Large intestine (tissue), 3 donors: ENCODE results near the gene ATP11C. TPM values are rescaled to one million over a fixed set of nuclear protein-coding genes. Genes with fewer than 3 reads are reported as not detected.

ENCODE experiments used
- DNase-seq, 2 donors: peaks; one replicate each; pipeline versions ENCODE4 v3.0.0 to v3.0.0-alpha.2; 2013
- H3K27ac ChIP-seq: one replicate; pipeline ENCODE4 v1.5.1; 2013; ENCODE audit warnings: low read length
- H3K27me3 ChIP-seq: 2 replicates; pipeline ENCODE4 v1.6.1; 2013; ENCODE audit warnings: low read length; ENCODE audit not compliant: control insufficient read depth, insufficient read depth
- H3K36me3 ChIP-seq: 2 replicates; pipeline ENCODE4 v1.6.1; 2013; ENCODE audit warnings: low read length; ENCODE audit not compliant: control insufficient read depth, insufficient read depth
- H3K4me1 ChIP-seq: one replicate; pipeline ENCODE4 v1.6.1; 2013; ENCODE audit warnings: low read length; ENCODE audit not compliant: control insufficient read depth, insufficient read depth
- H3K4me3 ChIP-seq: one replicate; pipeline ENCODE4 v1.5.1; 2013; ENCODE audit warnings: low read length
- H3K9me3 ChIP-seq: one replicate; pipeline ENCODE4 v1.6.1; 2013; ENCODE audit warnings: mild to moderate bottlenecking, low read depth, low read length, moderate library complexity; ENCODE audit not compliant: control insufficient read depth
- WGBS: methylation state at CpG from one replicate; pipeline ENCODE4 v1.1.5; 2013; ENCODE audit warnings: low lambda C conversion rate; ENCODE audit not compliant: insufficient coverage; 5-methylcytosine and 5-hydroxymethylcytosine counted together
- polyA plus RNA-seq: library from polyadenylated mRNA; unstranded; fragments of 120-200 nt; gene quantifications from one replicate; pipeline ENCODE4 v1.2.1, GENCODE V29; 2013

ATP11C gene
- polyA plus RNA-seq, 1 donor: 15.4 TPM

DNA sequence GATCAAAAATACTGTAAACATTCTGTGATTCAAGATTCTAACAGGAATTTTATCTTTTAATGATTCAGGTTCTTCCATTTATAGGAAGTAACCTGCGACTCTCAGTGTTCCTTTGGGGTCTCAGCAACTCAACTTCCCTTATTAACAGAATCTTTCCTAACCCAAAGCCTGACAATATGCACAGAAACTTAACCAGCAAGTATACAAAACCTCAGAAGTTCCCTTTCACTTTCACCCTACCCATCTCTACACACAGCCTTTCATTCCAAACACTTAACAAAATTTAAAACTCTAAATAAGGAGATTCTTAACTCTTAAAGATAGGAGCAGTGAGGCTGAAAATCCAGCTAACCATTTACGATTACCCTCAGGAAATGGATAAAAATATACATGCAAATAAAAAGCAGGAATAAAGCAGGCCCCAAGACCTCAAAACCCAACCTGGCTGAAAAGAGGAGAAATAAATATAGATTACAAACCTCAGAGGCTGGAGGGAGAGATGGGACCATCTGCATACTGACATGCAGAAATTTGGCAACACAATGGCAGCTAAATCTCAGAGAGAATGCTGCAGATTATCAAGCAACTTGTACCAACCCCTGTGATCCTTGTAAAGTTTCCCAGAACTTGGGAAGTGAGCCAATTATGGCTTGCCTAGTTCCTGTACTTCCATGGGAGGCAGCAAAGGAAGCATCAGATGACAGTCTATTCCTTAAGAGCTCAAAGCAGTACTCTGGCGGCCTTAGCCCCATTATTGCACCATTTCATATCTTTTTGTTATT lies 101.0 kb downstream of the ATP11C start:
- WGBS: no CpG with 5 or more reads among the region's 3 CpGs
- Histone ChIP-seq H3K27ac (no peak overlapping the region), H3K9me3 (no peaks in the 10 kb centered on the region), H3K36me3 (no peaks in the 10 kb centered on the region), H3K4me1 (no peaks in the 10 kb centered on the region), H3K4me3 (no peak overlapping the region), H3K27me3 (no peaks in the 10 kb centered on the region)
- DNase-seq: peak in 1 of 2 donors; percentile 10

DNA sequence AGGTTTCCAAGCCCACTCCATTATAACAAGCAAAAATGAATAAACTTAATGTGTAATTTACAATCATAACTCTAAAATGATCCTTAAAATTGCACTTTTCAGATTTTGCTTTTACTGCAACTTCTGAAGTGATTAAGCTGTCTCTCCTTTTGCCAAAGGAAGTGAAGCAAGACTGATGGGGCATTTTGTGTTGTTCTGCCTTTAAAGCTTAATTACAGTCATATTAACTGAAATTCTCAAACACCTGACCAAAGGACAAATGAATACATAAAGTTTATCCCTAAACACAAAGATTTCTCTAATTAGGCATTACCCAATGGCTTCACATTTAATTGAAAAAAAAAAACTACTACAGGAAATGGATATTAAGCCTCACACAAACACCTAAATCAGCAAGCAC lies 101.8 kb downstream of the ATP11C start:
- no peaks in the 10 kb centered on the region for H3K4me1 ChIP-seq
- no peak overlapping the region for H3K4me3 ChIP-seq
- no peaks in the 10 kb centered on the region for H3K36me3 ChIP-seq
- H3K9me3 ChIP-seq: no peaks in the 10 kb centered on the region
- no peak overlapping the region for H3K27ac ChIP-seq
- H3K27me3 ChIP-seq: no peaks in the 10 kb centered on the region
- DNase-seq: no peak

DNA sequence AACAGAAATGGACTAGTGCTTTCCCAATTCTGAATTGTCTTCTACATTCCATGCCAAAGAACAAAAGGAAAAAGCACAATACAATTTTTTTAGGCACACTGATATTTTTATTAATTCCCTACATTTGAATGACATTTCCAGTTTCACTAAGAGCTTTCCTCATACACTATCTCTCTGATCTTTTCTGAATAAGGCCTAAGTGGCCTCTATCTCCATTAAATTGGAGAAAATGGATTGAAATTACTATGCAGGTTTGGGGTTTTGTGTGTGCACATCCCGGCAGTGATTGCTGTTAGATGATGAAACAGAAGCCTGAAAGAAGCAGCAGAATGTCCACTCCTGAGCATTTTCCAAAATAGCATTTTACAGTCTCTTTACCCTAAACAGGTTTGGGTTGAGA lies 104.0 kb downstream of the ATP11C start:
- H3K27me3 ChIP-seq: no peaks in the 10 kb centered on the region
- H3K4me1 ChIP-seq: no peaks in the 10 kb centered on the region
- H3K36me3 ChIP-seq: no peaks in the 10 kb centered on the region
- no CpG with 5 or more reads among the region's 1 CpG for WGBS
- no peak for DNase-seq
- H3K9me3 ChIP-seq: no peaks in the 10 kb centered on the region
- no peak overlapping the region for H3K27ac ChIP-seq
- no peak overlapping the region for H3K4me3 ChIP-seq

DNA sequence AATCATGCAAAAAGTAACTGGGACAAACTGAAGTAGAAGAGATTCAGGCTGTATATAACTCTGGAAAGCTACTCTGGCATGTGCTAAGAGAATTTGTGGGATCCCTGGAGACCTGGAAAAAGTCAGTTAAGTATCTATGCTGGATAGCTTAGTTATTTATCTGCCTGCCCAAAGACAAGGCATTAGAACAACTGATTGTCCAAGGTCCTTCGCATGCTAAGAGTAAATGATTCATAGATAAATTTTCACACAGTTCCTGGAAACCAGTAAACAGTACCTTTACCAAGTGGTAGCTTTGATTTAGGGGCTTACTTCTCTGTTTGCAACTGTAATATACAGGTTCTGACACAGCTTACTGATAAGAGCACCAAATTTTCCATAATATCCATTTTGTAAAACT lies 104.8 kb downstream of the ATP11C start:
- Histone ChIP-seq H3K36me3 (no peaks in the 10 kb centered on the region), H3K27ac (no peak overlapping the region), H3K9me3 (no peaks in the 10 kb centered on the region), H3K4me1 (no peaks in the 10 kb centered on the region), H3K27me3 (no peaks in the 10 kb centered on the region), H3K4me3 (no peak overlapping the region)
- DNase-seq: peak in 1 of 2 donors; percentile 15
- no CpG with 5 or more reads among the region's 1 CpG for WGBS

DNA sequence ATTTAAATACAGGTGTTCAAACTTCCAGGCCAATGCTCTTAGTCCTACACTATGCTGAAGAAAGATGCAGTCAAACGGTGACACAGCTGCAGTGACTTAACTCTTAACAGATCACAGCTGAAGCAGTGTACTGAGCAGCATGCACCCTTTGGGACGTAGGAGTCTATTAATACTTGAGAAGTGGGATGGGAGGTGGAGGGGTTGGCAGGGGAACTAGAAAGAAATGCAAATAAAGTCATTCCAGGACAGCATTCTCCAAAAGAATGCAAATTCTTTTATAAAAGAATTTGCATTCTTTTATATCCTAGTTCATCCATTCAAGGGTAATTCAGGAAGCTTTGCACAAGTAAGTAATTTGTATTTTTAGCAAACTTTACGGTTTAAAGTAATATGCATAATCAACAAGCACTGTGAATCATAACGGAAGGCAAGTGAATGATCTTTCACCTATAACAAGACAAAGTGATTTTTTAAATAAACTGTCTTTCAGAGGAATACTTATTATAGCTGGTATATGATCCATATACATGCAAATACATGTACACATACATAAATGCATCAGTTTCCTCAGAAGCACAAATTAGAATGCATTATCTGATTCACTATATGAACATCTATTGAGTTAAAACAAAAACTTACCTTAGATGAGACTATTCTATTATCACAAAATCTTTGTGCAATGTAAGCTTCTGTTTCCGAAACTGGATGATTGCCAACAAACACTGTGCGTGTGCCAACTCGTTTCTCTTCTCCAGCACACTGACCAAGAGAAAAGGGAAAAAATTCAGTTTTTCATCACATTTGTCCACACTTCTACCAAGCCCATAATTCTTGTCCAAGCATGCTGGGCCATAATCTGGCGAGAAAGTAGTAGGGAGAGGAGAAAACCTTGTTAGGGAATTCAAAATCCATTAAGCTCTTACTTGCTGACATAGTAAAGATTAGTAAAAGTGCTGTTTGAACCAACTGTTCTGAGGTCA lies 106.5 kb downstream of the ATP11C start:
- Histone ChIP-seq H3K4me3 (no peak overlapping the region), H3K27ac (no peak overlapping the region), H3K9me3 (no peaks in the 10 kb centered on the region), H3K4me1 (no peaks in the 10 kb centered on the region), H3K27me3 (no peaks in the 10 kb centered on the region), H3K36me3 (no peaks in the 10 kb centered on the region)
- no peak for DNase-seq
- 0% methylated on average over 1 of the region's 8 CpGs for WGBS

DNA sequence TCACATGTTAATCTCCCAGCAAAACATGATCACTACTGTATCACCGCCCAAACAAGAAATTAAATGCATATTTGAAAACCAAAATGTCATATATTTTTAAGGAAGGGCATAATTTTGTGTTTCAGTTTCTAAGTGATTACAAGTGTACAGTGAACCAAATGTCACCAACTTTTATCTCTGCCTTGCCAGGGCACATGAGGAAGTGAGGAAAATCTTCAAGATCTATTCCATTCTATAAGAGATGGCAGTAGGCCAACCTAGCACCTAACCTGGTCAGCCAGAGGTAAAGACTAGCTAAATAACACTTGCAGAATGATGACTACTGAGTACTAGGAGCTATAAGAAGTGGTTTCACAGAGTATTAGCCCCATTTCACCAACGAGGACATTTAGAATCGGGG lies 107.2 kb downstream of the ATP11C start:
- Histone ChIP-seq H3K4me3 (no peak overlapping the region), H3K4me1 (no peaks in the 10 kb centered on the region), H3K27me3 (no peaks in the 10 kb centered on the region), H3K9me3 (no peaks in the 10 kb centered on the region), H3K27ac (no peak overlapping the region), H3K36me3 (no peaks in the 10 kb centered on the region)
- DNase-seq: no peak
- no CpG with 5 or more reads among the region's 3 CpGs for WGBS

DNA sequence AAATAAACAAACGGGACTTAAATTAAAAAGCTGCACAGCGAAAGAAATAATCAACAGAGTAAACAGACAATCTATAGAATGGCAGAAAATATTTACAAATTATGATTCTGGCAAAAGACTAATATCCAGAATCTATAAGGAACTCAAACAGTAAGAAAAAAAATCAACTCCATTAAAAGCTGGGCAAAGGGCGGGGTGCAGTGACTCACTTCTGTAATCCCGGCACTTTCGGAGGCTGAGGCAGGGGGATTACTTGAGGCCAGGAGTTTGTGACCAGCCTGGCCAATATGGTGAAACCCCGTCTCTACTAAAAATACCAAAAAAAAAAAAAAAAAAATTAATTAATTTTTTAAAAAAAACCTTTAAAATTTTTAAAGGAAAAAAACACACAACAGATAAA lies 109.0 kb downstream of the ATP11C start:
- no CpG with 5 or more reads among the region's 6 CpGs for WGBS
- no peak for DNase-seq
- Histone ChIP-seq H3K9me3 (no peaks in the 10 kb centered on the region), H3K36me3 (no peaks in the 10 kb centered on the region), H3K27ac (no peak overlapping the region), H3K27me3 (no peaks in the 10 kb centered on the region), H3K4me3 (no peak overlapping the region), H3K4me1 (no peaks in the 10 kb centered on the region)

DNA sequence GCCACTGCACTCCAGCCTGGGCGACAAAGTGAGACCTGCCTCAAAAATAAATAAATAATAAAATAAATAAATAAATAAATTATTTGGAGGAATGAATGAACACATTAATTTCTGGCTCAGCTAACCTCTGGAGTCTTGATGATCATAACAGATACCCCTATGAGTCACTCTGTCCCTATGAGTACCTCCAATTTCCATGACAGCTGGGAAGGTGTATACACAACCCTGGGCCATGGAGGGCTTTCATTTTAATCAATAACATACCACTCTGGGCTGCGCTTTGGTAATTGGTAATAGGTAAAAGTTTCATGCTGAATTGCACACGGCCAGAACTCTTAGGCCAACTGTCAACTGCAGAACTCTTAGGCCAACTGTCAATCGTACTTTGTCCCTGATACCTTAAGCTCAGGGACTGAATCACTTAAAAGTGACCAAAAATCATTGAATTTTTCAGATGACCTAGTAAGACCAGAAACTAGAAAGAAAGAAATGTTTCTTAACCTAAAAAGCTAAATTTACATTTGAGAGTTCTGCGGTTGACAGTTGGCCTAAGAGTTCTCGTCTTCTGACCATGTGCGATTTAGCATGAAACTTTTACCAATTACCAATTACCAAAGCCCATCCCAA lies 112.4 kb downstream of the ATP11C start:
- H3K4me3 ChIP-seq: no peak overlapping the region
- H3K4me1 ChIP-seq: no peaks in the 10 kb centered on the region
- peaks cover 2% of the 10 kb centered on the region for H3K36me3 ChIP-seq
- no CpG with 5 or more reads among the region's 7 CpGs for WGBS
- no peak for DNase-seq
- no peak overlapping the region for H3K27ac ChIP-seq
- H3K27me3 ChIP-seq: no peaks in the 10 kb centered on the region
- no peaks in the 10 kb centered on the region for H3K9me3 ChIP-seq

DNA sequence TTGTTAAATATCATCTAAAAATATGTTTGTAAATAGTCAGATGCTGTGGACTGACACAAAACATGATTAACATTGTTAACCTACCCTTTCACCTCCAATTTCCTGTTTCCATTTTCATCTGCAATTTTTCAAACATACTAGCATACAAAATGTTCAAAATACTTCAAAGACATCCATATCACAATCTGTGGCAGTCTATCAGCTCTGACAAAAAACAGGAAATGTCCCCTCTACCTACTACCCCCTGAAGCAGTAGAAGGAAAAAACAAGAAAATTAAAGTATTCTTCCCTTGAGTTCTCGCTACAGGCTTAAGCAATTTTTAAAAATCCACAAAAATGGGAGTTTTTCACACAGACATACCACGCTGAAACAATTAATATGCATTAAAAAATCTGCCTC lies 116.6 kb downstream of the ATP11C start:
- no peak for DNase-seq
- H3K27me3 ChIP-seq: no peaks in the 10 kb centered on the region
- peaks cover 2% of the 10 kb centered on the region for H3K36me3 ChIP-seq
- no peak overlapping the region for H3K4me3 ChIP-seq
- no CpG with 5 or more reads among the region's 2 CpGs for whole genome bisulfite sequencing
- no peak overlapping the region for H3K27ac ChIP-seq
- H3K9me3 ChIP-seq: no peaks in the 10 kb centered on the region
- H3K4me1 ChIP-seq: no peaks in the 10 kb centered on the region

DNA sequence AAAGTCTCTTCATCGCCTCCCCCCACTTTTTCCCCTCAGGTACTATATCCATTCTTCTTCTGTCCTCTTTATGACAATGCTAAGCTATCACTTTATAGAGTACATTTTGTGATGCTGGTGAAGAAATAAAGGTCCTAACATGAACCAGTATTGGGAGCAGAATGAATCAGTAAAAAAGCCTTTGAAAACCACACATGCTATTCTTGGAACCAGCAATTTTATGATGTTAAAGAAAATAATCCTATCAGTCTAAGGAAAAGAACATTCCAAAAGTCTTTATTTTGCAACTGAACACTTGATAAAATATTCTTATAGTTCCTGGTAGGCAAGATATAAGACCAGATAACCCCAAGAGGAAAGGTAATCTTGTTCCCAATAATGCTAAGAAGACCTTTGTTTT lies 117.1 kb downstream of the ATP11C start:
- Histone ChIP-seq H3K9me3 (no peaks in the 10 kb centered on the region), H3K4me3 (no peak overlapping the region), H3K36me3 (peaks cover 2% of the 10 kb centered on the region), H3K27ac (no peak overlapping the region), H3K4me1 (no peaks in the 10 kb centered on the region), H3K27me3 (no peaks in the 10 kb centered on the region)
- no CpG with 5 or more reads among the region's 1 CpG for WGBS
- no peak for DNase-seq
